Measurements from ENCODE around the gene NCAPG2.

DNA sequence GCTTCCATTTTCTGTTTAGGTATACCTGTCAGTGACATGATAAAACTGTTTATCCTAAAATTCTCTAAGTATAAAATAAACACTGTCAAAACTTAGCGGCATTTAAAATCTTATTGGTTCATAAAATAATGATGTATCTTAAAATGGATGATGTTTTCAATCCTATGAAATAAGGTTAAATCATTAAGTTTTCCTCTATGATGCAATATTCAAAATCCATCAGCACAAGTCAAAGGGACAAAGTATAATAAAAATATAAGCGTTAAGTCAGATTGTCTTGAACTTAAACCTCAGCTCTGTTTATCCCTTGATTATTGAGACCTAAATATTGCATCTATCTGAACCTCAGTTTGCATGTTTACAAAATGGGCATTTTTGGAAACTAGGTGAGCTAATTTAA lies 46.6 kb upstream of the NCAPG2 start:
- no peak for TF ChIP-seq EP300 (IDR thresholded peaks at IDR 0.05; ENCODE audit: low read depth)
- no peak for TF ChIP-seq POLR2AphosphoS5 (IDR thresholded peaks at IDR 0.05)

All from transverse colon (tissue), 3 donors.